GM21390 (cell line): ENCODE measurements around the gene UBAP1.
"Not testable (repeated sequence)": the region's sequence is repeated elsewhere in the genome, so short reads cannot be mapped to it uniquely, and the experiment has no call there.

ENCODE experiments used
- ATAC-seq: cut with Tn5 transposase; IDR thresholded peaks from one replicate; pipeline ENCODE4 v1.9.1; 2021; ENCODE audit not compliant: unreplicated experiment

UBAP1 gene

DNA sequence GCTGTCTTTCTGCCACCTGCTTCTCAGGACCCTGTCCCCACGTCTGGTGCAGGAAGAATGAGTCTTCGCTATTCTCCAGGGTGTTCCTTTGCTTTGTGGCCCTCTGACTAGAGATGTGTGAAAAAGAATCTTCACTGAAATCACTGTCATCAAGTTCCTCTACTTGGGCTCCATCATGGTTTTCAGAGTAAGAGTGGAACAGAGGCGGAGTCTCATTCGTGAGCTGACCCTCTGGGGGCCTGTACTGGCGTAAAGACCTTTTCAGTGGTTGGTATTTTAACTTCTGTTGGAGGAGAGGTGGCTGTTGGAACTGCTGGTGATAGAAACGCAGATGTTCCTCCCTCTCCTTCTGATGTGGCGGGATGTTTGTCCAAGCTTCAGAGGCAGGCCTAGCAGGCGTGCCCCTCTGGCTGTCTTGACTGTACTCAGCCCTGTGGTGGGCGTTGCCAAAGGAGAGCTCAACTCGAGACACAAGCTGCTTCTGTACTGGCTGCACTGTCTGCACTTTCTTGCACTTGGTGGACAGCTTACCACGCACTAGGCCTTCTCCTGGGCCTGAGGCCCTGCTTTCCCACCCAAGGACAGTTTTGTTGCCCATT is 78.2 kb downstream of the UBAP1 start:
- no peak for ATAC-seq

- no peak for ATAC-seq
These were observed 80.5 kb downstream of the UBAP1 start for GRCh38 chr9:34259315-34259714.

DNA sequence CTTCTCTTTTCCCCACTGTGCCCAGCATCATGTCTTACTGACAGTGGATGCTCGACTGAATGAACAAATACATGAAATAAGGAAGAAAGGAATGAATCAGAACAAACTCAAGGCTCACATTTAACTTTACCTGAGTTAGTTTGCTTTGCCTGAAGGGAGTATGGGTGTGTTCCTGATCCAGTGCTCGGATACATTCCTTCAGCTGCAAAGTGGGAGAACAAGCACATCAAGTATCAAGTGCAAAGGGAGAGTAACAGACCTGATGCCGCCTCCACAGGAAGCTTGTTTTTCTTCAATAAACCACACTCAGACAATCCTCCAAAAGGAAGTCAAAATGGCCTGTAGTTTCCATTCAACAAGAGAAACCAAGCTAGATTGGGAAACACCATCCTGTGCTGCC is 84.1 kb downstream of the UBAP1 start:
- no peak for ATAC-seq

- no peak for ATAC-seq
These were observed 88.8 kb downstream of the UBAP1 start for GRCh38 chr9:34267660-34268059.

- no peak for ATAC-seq
These were observed 92.6 kb downstream of the UBAP1 start for GRCh38 chr9:34271265-34272006.

DNA sequence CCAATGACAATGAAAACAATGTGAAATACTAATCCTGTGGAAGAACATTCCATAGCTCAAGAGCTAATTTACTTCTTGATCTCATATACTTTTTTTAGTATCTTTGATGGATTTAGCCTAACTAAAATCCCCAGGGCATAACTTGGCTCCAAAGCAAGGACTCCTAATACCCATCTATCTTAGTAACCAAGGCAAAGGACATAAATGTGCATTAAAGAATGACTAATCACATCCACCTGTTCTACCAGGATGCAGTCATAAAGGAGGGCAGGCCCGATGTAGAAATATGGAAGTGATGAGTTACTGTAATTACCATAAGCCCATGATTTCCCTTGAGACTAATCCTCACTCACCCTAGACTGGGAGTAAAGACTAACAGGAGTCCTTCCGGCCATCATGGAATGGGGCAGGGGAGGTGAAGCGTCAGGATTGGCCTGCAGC is 93.3 kb downstream of the UBAP1 start:
- ATAC-seq = no peak

DNA sequence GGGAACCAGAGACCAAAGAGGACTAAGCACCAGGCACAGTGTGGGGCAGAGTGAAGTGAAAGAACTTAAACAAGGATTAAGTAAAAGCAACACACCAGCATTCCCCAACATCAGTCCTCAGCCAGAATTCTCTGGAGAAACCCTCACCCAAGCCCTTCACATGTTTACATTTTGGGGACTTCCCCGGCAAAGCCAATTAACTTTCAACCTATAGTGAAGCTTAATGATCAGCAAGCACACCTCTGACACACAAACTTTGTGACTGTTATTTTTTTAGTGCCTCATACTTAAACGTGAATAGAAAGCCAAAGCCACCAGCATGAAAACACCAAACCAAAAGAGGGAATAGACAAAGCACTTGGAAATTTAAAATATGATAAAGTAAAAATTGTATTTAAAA is 94.7 kb downstream of the UBAP1 start:
- not testable (repeated sequence) for ATAC-seq

- no peak for ATAC-seq
These were observed 97.0 kb downstream of the UBAP1 start for GRCh38 chr9:34275811-34276210.

GRCh38 chr9:34276772-34277171 is 97.9 kb downstream of the UBAP1 start:
- ATAC-seq = no peak

DNA sequence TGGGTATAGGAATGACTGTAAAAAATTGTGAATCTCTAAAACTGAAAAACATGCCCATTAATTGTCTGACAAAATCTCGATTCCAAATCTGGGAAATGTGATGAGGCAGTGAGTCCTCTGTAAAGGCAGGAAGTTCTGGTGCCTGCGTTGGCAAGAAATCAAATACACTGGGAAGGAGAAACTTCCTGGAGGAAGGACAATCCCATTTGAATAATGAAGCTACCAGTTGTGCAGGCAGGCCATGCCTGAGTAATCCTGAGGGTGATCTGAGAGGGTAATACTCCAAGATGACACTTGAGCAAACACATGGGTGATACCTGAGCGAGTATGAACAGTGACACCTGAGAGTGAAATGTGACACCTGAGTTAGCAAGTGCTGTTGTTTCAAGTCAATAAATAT is 100.6 kb downstream of the UBAP1 start:
- no peak for ATAC-seq

GRCh38 chr9:34282096-34282495 is 103.3 kb downstream of the UBAP1 start:
- ATAC-seq = no peak

- ATAC-seq = no peak
These were observed 110.3 kb downstream of the UBAP1 start for GRCh38 chr9:34289159-34289558.

GRCh38 chr9:34291023-34291422 is 112.2 kb downstream of the UBAP1 start:
- ATAC-seq = no peak

DNA sequence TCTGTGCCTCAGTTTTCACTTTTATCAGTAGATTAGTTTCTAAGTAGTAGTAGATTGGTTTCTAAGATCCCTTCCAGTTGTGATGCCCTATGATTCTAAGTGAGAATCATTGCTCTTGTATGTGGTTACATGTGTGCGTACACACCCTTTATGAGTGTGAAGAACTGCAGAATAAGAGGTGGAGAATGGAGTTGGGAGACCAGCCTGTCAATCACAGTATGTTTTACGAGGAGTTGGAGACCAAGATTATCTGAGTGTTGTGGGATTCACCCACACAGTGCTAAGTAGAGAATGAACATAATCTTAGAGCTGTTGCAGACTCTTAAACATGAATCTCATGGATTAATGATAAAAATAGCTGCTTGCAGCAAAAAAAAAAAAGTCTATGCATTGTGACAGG is 112.6 kb downstream of the UBAP1 start:
- no peak for ATAC-seq

- no peak for ATAC-seq
These were observed 113.7 kb downstream of the UBAP1 start for GRCh38 chr9:34292552-34292951.

DNA sequence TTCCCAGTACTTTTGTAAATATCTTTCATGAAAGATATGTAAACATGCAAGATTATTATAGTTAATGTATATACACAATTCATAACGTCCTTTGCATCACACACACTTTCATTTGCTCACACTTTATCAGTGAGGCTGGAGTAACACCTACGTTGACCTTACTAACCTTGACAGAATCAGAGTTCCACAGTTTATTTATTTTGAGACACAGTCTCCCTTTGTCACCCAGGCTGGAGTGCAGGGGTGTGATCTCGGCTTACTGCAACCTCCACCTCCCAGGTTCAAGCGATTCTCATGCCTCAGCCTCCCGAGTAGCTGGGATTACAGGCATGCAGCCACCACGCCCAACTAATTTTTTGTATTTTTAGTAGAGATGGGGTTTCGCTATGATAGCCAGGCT is 122.2 kb downstream of the UBAP1 start:
- not testable (repeated sequence) for ATAC-seq
